Upper lobe of left lung (tissue), 4 donors: ENCODE data around the gene NOP9.
"Not testable (repeated sequence)": the region's sequence is repeated elsewhere in the genome, so short reads cannot be mapped to it uniquely, and the experiment has no call there.

ENCODE experiments used
- CTCF ChIP-seq, 6 experiments: fragments of 450-650 bp in 4 of 6; fragments of 200-600 bp in 2 of 6; sonication (generic) in 2 of 6; IDR thresholded peaks; one replicate each; pipeline ENCODE4 v1.5.1; 2016 to 2019; ENCODE audit warnings: antibody characterized with exemption in 6 of 6
- POLR2AphosphoS5 ChIP-seq, 2 donors: sonication (generic); formaldehyde crosslinking; IDR thresholded peaks; one replicate each; pipeline ENCODE4 v1.5.1; 2017; ENCODE audit warnings: antibody characterized with exemption in 2 of 2

- peak; percentile 65 to 77 (median 73) for TF ChIP-seq CTCF (IDR thresholded peaks at IDR 0.05)
- not testable (repeated sequence) for TF ChIP-seq POLR2AphosphoS5 (IDR thresholded peaks at IDR 0.05)
Measured at GRCh38 chr14:24327914-24328313, 28.3 kb downstream of the NOP9 start.
